ENCODE results near the gene EFR3B. TPM values are rescaled to one million over a fixed set of nuclear protein-coding genes. Genes with fewer than 3 reads are reported as not detected.

The EFR3B gene
- total RNA-seq, 1 experiment from 2014 or later: 8.9 TPM

DNA sequence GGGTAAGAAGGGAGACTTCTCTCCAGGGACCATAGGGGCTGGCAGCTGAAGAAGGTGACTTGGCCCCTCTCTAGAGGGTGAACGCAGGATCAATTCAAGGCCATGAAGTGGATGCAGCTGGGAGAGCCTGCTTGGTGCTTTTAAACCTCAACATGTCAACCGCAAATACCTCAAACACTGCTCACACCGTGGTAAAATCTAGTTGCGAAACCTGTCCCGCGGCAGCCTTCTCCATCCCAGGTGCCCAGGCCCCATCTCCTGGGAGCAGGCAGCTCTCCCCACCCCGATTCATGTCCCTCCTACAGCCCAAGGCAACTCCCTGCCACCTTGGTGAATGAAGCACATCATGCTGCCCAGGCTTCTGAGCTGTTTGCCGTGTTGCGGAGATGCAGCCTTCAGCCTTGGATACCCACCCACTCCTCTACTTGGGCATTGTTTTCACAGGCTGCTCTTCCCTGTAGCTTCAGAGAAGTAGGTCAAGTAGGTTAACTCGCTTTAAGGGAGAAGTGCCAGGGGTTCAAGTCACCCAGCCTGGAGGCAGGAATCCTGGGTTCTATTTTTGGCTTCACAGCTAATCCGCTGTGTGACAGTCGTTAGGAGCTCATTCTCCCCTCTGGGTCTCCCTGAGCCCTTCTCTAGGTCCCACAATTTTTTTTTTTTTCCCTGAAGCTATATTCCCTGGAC lies 6.2 kb upstream of the EFR3B start (continued):
- TF ChIP-seq, protein P1, sequence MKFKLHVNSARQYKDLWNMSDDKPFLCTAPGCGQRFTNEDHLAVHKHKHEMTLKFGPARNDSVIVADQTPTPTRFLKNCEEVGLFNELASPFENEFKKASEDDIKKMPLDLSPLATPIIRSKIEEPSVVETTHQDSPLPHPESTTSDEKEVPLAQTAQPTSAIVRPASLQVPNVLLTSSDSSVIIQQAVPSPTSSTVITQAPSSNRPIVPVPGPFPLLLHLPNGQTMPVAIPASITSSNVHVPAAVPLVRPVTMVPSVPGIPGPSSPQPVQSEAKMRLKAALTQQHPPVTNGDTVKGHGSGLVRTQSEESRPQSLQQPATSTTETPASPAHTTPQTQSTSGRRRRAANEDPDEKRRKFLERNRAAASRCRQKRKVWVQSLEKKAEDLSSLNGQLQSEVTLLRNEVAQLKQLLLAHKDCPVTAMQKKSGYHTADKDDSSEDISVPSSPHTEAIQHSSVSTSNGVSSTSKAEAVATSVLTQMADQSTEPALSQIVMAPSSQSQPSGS (CRISPR knock-in tag; IDR thresholded peaks at IDR 0.05; ENCODE audit: borderline replicate concordance, low read depth): no peak
- TF ChIP-seq PRRX2 (CRISPR knock-in tag; IDR thresholded peaks at IDR 0.05) (no peak), SMAD4 (CRISPR knock-in tag; IDR thresholded peaks at IDR 0.05) (no peak), MXD4 (CRISPR knock-in tag; IDR thresholded peaks at IDR 0.05; ENCODE audit: borderline replicate concordance) (no peak), CBFB (CRISPR knock-in tag; IDR thresholded peaks at IDR 0.05; ENCODE audit: low read depth) (no peak), KAT7 (CRISPR knock-in tag; IDR thresholded peaks at IDR 0.05; ENCODE audit: borderline replicate concordance) (no peak)

DNA sequence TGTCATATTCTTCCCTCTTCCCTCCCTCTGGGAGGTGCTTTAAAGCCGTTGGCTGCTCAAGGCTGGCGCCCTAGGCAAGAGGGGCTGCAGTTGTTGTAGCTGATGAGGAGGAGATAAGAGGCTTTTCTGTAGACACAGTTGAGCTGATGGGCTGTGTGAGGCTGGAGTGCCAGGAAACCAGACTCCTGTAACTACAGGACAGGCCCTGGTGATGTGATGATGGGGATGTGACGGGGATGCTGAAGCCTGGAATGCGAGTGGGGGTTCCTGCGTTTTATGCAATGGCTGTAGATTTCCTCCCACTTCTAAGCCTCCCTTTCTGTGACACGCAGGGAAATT lies 5.7 kb upstream of the EFR3B start:
- ChIA-PET POLR2A (no interaction called here), CTCF (interaction anchor here (1.4 kb wide), 2 partner anchors 35 to 61 kb away, joined by 3 to 4 read pairs; no protein-coding TSS in a partner anchor)
- Mint-ChIP-seq H3K4me3 (no peak overlapping the region), H3K27ac (no peak overlapping the region), H3K36me3 (no peaks in the 10 kb centered on the region), H3K27me3 (ENCODE audit: low read depth) (peaks cover 16% of the 10 kb centered on the region), H3K4me1 (peaks cover 13% of the 10 kb centered on the region), H3K9me3 (peaks cover 4% of the 10 kb centered on the region)
- TF ChIP-seq, protein P2, sequence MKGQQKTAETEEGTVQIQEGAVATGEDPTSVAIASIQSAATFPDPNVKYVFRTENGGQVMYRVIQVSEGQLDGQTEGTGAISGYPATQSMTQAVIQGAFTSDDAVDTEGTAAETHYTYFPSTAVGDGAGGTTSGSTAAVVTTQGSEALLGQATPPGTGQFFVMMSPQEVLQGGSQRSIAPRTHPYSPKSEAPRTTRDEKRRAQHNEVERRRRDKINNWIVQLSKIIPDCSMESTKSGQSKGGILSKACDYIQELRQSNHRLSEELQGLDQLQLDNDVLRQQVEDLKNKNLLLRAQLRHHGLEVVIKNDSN (CRISPR knock-in tag; IDR thresholded peaks at IDR 0.05): no peak
- TF ChIP-seq, protein P3, sequence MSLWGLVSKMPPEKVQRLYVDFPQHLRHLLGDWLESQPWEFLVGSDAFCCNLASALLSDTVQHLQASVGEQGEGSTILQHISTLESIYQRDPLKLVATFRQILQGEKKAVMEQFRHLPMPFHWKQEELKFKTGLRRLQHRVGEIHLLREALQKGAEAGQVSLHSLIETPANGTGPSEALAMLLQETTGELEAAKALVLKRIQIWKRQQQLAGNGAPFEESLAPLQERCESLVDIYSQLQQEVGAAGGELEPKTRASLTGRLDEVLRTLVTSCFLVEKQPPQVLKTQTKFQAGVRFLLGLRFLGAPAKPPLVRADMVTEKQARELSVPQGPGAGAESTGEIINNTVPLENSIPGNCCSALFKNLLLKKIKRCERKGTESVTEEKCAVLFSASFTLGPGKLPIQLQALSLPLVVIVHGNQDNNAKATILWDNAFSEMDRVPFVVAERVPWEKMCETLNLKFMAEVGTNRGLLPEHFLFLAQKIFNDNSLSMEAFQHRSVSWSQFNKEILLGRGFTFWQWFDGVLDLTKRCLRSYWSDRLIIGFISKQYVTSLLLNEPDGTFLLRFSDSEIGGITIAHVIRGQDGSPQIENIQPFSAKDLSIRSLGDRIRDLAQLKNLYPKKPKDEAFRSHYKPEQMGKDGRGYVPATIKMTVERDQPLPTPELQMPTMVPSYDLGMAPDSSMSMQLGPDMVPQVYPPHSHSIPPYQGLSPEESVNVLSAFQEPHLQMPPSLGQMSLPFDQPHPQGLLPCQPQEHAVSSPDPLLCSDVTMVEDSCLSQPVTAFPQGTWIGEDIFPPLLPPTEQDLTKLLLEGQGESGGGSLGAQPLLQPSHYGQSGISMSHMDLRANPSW (CRISPR knock-in tag; conservative IDR thresholded peaks at IDR 0.05; ENCODE audit: low read depth): no peak
- TF ChIP-seq TEAD4 (CRISPR knock-in tag; IDR thresholded peaks at IDR 0.05) (no peak), TCF7 (CRISPR knock-in tag; IDR thresholded peaks at IDR 0.05; ENCODE audit: low read depth) (no peak)
- ATAC-seq: no peak
- DNase-seq (ENCODE audit: low spot score): no peak

DNA sequence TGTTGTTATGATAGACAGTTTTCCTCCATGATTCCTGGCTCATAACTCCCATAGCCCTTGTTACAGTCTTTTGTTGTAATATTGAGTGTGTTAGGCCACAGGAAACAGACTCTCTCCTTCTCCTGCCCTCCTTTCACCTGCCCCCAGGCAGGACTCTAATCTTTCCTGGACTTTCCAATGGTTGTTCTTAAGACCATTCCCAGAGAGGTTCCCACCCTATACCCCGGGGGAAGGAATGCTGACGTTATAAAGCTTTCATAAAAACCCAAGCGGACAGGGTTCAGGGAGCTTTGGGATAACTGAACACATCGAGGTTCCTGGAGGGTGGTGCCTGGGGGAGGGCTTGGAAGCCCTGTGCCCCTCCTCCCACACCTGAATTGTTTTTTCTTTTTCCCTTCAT lies 2.8 kb upstream of the EFR3B start:
- H3K27me3 Mint-ChIP-seq (ENCODE audit: low read depth): peaks cover 33% of the 10 kb centered on the region
- ATAC-seq (no peak), DNase-seq (ENCODE audit: low spot score) (no peak)
- peaks cover 2% of the 10 kb centered on the region for H3K9me3 Mint-ChIP-seq
- ChIA-PET POLR2A (no interaction called here), CTCF (no interaction called here)
- no peak overlapping the region for H3K27ac Mint-ChIP-seq
- no peaks in the 10 kb centered on the region for H3K36me3 Mint-ChIP-seq
- peaks cover 23% of the 10 kb centered on the region for H3K4me1 Mint-ChIP-seq
- H3K4me3 Mint-ChIP-seq: no peak overlapping the region
- no peak for TF ChIP-seq NFYB (CRISPR knock-in tag; conservative IDR thresholded peaks at IDR 0.05; ENCODE audit: low read depth)
- TF ChIP-seq, protein P4, sequence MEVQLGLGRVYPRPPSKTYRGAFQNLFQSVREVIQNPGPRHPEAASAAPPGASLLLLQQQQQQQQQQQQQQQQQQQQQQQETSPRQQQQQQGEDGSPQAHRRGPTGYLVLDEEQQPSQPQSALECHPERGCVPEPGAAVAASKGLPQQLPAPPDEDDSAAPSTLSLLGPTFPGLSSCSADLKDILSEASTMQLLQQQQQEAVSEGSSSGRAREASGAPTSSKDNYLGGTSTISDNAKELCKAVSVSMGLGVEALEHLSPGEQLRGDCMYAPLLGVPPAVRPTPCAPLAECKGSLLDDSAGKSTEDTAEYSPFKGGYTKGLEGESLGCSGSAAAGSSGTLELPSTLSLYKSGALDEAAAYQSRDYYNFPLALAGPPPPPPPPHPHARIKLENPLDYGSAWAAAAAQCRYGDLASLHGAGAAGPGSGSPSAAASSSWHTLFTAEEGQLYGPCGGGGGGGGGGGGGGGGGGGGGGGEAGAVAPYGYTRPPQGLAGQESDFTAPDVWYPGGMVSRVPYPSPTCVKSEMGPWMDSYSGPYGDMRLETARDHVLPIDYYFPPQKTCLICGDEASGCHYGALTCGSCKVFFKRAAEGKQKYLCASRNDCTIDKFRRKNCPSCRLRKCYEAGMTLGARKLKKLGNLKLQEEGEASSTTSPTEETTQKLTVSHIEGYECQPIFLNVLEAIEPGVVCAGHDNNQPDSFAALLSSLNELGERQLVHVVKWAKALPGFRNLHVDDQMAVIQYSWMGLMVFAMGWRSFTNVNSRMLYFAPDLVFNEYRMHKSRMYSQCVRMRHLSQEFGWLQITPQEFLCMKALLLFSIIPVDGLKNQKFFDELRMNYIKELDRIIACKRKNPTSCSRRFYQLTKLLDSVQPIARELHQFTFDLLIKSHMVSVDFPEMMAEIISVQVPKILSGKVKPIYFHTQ (CRISPR knock-in tag; IDR thresholded peaks at IDR 0.05): no peak
- TF ChIP-seq, protein P5, sequence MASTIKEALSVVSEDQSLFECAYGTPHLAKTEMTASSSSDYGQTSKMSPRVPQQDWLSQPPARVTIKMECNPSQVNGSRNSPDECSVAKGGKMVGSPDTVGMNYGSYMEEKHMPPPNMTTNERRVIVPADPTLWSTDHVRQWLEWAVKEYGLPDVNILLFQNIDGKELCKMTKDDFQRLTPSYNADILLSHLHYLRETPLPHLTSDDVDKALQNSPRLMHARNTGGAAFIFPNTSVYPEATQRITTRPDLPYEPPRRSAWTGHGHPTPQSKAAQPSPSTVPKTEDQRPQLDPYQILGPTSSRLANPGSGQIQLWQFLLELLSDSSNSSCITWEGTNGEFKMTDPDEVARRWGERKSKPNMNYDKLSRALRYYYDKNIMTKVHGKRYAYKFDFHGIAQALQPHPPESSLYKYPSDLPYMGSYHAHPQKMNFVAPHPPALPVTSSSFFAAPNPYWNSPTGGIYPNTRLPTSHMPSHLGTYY (CRISPR knock-in tag; IDR thresholded peaks at IDR 0.05): no peak
- TF ChIP-seq, protein P6, sequence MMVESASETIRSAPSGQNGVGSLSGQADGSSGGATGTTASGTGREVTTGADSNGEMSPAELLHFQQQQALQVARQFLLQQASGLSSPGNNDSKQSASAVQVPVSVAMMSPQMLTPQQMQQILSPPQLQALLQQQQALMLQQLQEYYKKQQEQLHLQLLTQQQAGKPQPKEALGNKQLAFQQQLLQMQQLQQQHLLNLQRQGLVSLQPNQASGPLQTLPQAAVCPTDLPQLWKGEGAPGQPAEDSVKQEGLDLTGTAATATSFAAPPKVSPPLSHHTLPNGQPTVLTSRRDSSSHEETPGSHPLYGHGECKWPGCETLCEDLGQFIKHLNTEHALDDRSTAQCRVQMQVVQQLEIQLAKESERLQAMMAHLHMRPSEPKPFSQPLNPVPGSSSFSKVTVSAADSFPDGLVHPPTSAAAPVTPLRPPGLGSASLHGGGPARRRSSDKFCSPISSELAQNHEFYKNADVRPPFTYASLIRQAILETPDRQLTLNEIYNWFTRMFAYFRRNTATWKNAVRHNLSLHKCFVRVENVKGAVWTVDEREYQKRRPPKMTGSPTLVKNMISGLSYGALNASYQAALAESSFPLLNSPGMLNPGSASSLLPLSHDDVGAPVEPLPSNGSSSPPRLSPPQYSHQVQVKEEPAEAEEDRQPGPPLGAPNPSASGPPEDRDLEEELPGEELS (CRISPR knock-in tag; IDR thresholded peaks at IDR 0.05): no peak
- TF ChIP-seq ZNF138 (CRISPR knock-in tag; conservative IDR thresholded peaks at IDR 0.05): no peak
- TF ChIP-seq, protein P7, sequence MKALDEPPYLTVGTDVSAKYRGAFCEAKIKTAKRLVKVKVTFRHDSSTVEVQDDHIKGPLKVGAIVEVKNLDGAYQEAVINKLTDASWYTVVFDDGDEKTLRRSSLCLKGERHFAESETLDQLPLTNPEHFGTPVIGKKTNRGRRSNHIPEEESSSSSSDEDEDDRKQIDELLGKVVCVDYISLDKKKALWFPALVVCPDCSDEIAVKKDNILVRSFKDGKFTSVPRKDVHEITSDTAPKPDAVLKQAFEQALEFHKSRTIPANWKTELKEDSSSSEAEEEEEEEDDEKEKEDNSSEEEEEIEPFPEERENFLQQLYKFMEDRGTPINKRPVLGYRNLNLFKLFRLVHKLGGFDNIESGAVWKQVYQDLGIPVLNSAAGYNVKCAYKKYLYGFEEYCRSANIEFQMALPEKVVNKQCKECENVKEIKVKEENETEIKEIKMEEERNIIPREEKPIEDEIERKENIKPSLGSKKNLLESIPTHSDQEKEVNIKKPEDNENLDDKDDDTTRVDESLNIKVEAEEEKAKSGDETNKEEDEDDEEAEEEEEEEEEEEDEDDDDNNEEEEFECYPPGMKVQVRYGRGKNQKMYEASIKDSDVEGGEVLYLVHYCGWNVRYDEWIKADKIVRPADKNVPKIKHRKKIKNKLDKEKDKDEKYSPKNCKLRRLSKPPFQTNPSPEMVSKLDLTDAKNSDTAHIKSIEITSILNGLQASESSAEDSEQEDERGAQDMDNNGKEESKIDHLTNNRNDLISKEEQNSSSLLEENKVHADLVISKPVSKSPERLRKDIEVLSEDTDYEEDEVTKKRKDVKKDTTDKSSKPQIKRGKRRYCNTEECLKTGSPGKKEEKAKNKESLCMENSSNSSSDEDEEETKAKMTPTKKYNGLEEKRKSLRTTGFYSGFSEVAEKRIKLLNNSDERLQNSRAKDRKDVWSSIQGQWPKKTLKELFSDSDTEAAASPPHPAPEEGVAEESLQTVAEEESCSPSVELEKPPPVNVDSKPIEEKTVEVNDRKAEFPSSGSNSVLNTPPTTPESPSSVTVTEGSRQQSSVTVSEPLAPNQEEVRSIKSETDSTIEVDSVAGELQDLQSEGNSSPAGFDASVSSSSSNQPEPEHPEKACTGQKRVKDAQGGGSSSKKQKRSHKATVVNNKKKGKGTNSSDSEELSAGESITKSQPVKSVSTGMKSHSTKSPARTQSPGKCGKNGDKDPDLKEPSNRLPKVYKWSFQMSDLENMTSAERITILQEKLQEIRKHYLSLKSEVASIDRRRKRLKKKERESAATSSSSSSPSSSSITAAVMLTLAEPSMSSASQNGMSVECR (CRISPR knock-in tag; IDR thresholded peaks at IDR 0.05; ENCODE audit: borderline replicate concordance): no peak

All from WTC11 (cell line).